Ishikawa (cell line): Measurements from ENCODE around the gene NARF.
A peak's percentile ranks its signal among the peaks of the same experiment; 100 is the strongest.

ENCODE experiments used
- CEBPB ChIP-seq: IDR thresholded peaks from 2 replicates; pipeline ENCODE4 v1.6.1; 2012
- CREB1 ChIP-seq: IDR thresholded peaks from 2 replicates; pipeline ENCODE4 v1.6.1; 2012; ENCODE audit warnings: low read depth
- EGR1 ChIP-seq: IDR thresholded peaks from 2 replicates; pipeline ENCODE4 v1.6.1; 2012
- EP300 ChIP-seq: IDR thresholded peaks from 2 replicates; pipeline ENCODE4 v1.6.1; 2012; ENCODE audit warnings: borderline replicate concordance
- RAD21 ChIP-seq: IDR thresholded peaks from 2 replicates; pipeline ENCODE4 v1.6.1; 2012; ENCODE audit warnings: low read depth
- TAF1 ChIP-seq: IDR thresholded peaks from 2 replicates; pipeline ENCODE4 v1.6.1; 2012; ENCODE audit warnings: low read depth, mild to moderate bottlenecking
- TCF12 ChIP-seq: IDR thresholded peaks from 2 replicates; pipeline ENCODE4 v1.6.1; 2012; ENCODE audit warnings: low read depth
- TF ChIP-seq, protein P1 (sequence below): IDR thresholded peaks from 2 replicates; pipeline ENCODE4 v1.6.1; 2012

GRCh38 chr17:82414548-82415281 lies 43.8 kb upstream of the NARF start:
- peak; percentile 57 for TF ChIP-seq RAD21
- TF ChIP-seq CEBPB: peak; percentile 23; the same call in 1 of the 2 replicates
- TF ChIP-seq, protein P1, sequence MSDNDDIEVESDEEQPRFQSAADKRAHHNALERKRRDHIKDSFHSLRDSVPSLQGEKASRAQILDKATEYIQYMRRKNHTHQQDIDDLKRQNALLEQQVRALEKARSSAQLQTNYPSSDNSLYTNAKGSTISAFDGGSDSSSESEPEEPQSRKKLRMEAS: peak; percentile 91
- peak; percentile 54; the same call in 1 of the 2 replicates for TF ChIP-seq EP300
- TF ChIP-seq TCF12: peak; percentile 88
- TF ChIP-seq CREB1: no peak
- TF ChIP-seq TAF1: no peak
- no peak for TF ChIP-seq EGR1
